Fibroblast of mammary gland (primary cell): Measurements from ENCODE around the gene CTR9.

Experiments
- DNase-seq: peaks from one replicate; pipeline ENCODE4 v3.0.0-alpha.2; 2010; ENCODE audit warnings: low read depth
- H3K4me3 ChIP-seq: 2 replicates; pipeline ENCODE4 v1.5.1; 2011; ENCODE audit warnings: low read depth, mild to moderate bottlenecking, low read length, moderate library complexity; ENCODE audit not compliant: control insufficient read depth
- CTCF ChIP-seq: conservative IDR thresholded peaks from 2 replicates; pipeline ENCODE4 v1.5.1; 2011; ENCODE audit warnings: low read depth, low read length, inconsistent platforms; ENCODE audit not compliant: control insufficient read depth, insufficient read depth

The CTR9 gene

GRCh38 chr11:10792385-10793068, 41.5 kb downstream of the CTR9 start:
- DNase-seq, result peak; percentile 77
- no peak overlapping the region for H3K4me3 ChIP-seq
- peak; percentile 87 for TF ChIP-seq CTCF

DNA sequence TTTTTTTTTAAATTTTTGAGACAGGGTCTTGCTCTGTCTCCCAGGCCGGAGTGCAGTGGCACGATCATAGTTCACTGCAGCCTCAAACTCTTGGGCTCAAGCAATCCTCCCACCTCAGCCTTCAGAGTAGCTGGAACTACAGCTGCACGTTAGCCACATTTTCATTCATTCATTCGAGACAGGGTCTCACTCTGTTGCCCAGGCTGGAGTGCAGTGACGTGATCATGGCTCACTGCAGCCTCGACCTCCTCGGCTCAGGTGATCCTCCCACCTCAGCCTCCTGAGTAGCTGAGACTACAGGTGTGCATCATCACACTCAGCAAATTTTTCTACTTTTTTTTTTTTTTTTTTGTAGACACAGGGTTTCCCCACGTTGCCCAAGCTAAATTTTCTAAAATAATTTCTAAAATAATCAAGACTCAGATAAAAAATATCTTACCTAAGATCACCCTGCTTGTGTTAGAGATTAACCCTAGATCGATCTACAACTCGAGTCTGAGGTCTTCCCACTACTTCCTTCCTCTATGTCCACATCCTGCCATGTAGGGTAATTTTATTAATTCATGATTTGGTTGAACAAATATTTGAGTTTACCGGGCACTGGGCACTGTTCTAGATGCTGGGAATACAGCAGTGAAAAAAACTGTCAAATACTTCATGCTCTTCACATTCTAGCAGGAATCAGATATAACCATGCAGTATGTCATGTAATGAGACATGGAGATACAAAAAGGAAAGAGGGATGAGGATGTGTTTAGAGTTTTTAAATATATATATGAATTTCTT, 42.6 kb downstream of the CTR9 start:
- DNase-seq, result no peak
- H3K4me3 ChIP-seq, result no peak overlapping the region
- no peak for TF ChIP-seq CTCF

DNA sequence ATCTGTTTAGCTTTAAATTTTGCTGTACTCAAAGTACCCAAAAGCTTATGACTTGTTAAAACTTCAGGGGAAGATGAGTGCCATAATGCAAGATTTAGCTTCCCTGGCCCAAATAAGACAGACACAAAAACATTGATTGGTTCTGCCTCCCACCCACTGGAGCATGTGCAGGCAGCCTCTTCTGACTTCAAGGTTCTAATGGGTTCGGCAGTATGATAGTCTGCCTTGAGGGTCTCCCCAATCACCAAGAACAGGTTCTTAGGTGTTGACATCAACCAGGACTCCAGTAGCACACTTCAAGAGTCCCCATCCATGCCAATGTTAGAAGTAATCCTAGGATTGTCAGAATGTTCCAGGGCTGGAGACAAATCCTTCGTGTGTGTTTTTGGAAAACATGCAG, 45.1 kb downstream of the CTR9 start:
- H3K4me3 ChIP-seq, result no peak overlapping the region
- DNase-seq, result peak; percentile 14
- TF ChIP-seq CTCF, result no peak

- no peak for TF ChIP-seq CTCF
- DNase-seq, result no peak
- no peak overlapping the region for H3K4me3 ChIP-seq
Measured at GRCh38 chr11:10797001-10797400, 46.0 kb downstream of the CTR9 start.

GRCh38 chr11:10797531-10797930, 46.5 kb downstream of the CTR9 start:
- peak; percentile 20 for DNase-seq
- H3K4me3 ChIP-seq, result no peak overlapping the region
- no peak for TF ChIP-seq CTCF

DNA sequence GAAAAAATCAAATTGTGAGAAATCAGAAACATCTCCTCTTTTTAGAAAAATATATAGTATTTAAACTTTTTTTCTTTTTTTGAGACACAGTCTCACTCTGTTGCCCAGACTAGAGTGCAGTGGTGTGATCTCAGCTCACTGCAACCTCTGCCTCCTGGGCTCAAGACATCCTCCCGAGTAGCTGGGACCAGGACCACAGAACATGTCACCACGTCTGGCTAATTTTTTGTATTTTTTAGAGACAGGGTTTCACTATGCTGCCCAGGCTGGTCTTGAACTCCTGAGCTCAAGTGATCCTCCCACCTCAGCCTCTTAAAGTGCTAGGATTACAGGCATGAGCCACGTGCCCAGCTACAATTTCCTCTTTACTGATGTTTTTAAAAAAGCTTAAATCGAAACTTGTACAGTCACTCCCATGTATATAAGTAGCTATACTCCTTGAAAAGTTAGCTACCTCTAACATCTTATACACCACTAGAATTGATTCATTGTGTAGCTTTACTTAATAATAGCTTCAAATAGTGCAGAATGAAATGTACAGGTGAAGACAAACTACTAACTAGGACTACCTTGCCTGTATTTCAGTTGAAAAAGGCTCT, 47.4 kb downstream of the CTR9 start:
- no peak for TF ChIP-seq CTCF
- no peak for DNase-seq
- no peak overlapping the region for H3K4me3 ChIP-seq
